Stomach (tissue), 4 donors: ENCODE measurements around the gene GOLGA8N.

Source experiments
- EP300 ChIP-seq: sonication (generic); formaldehyde crosslinking; IDR thresholded peaks from one replicate; pipeline ENCODE4 v1.6.1; 2017; ENCODE audit warnings: antibody characterized with exemption
- POLR2A ChIP-seq, 4 donors: fragments of 450-650 bp; IDR thresholded peaks; one replicate each; pipeline ENCODE4 v1.6.1; 2016; ENCODE audit warnings: antibody characterized with exemption in 4 of 4, control low read depth in 2 of 4, mild to moderate bottlenecking in 1 of 4, moderate library complexity in 1 of 4
- POLR2AphosphoS5 ChIP-seq, 3 donors: sonication (generic); formaldehyde crosslinking; IDR thresholded peaks; one replicate each; pipeline ENCODE4 v1.6.1; 2016; ENCODE audit warnings: antibody characterized with exemption in 3 of 3
- TF ChIP-seq, protein P1 (sequence below), 7 experiments: fragments of 450-650 bp in 4 of 7; fragments of 200-600 bp in 3 of 7; sonication (generic) in 3 of 7; IDR thresholded peaks; one replicate each; pipeline ENCODE4 v1.5.1; 2016 to 2019; ENCODE audit warnings: antibody characterized with exemption in 7 of 7, control low read depth in 2 of 7, mild to moderate bottlenecking in 1 of 7

DNA sequence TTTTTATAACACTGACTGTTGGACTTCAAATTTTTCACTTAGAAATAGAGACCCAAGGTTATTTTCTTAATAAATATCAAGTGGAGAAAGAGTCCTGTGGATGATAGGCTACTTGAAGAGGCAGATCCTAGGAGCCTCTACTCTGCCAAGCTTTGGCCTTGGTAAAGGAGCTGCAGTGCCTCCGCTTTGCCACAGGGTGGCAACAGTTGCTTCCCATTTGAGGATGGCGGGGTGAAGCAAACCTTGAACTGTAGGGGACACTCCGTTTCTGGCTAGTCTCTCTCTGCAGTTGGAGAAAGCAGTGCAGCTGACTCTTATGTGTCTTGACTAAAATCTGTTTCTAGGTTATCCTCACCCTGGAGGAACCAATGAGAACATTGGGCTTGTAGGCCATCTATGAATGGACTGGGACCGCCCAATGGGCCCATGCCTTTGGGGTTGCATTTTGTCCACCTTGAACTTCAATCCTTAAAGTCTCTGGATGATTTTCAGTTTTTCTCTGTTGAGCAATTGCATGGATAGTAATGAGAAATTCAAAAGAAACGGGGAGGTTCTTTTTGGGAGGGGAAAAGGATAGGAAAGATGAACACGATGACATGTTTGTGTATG, 58.1 kb downstream of the GOLGA8N start:
- TF ChIP-seq, protein P1, sequence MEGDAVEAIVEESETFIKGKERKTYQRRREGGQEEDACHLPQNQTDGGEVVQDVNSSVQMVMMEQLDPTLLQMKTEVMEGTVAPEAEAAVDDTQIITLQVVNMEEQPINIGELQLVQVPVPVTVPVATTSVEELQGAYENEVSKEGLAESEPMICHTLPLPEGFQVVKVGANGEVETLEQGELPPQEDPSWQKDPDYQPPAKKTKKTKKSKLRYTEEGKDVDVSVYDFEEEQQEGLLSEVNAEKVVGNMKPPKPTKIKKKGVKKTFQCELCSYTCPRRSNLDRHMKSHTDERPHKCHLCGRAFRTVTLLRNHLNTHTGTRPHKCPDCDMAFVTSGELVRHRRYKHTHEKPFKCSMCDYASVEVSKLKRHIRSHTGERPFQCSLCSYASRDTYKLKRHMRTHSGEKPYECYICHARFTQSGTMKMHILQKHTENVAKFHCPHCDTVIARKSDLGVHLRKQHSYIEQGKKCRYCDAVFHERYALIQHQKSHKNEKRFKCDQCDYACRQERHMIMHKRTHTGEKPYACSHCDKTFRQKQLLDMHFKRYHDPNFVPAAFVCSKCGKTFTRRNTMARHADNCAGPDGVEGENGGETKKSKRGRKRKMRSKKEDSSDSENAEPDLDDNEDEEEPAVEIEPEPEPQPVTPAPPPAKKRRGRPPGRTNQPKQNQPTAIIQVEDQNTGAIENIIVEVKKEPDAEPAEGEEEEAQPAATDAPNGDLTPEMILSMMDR (IDR thresholded peaks at IDR 0.05), result peak in 5 of 7 experiments; percentile 47 to 91 (median 89)
- TF ChIP-seq POLR2A (IDR thresholded peaks at IDR 0.05) (no peak), POLR2AphosphoS5 (IDR thresholded peaks at IDR 0.05) (no peak), EP300 (no peak)
